Mesothelial cell of epicardium (in vitro differentiated cells): ENCODE data around the gene COQ6. TPM values are rescaled to one million over a fixed set of nuclear protein-coding genes. Genes with fewer than 3 reads are reported as not detected.

Experiments used
- DNase-seq, 2 experiments: peaks; one replicate each; pipeline ENCODE4 v3.0.0; 2021; ENCODE audit warnings: low spot score in 2 of 2; ENCODE audit not compliant: unreplicated experiment in 2 of 2
- H3K27ac Mint-ChIP-seq: 2 replicates; pipeline ENCODE4 v1.8.0; 2021; ENCODE audit warnings: mixed read lengths
- H3K27me3 Mint-ChIP-seq: 2 replicates; pipeline ENCODE4 v1.8.0; 2021; ENCODE audit warnings: low read depth, mixed read lengths
- H3K36me3 Mint-ChIP-seq: 2 replicates; pipeline ENCODE4 v1.8.0; 2021; ENCODE audit warnings: mixed read lengths
- H3K4me1 Mint-ChIP-seq: 2 replicates; pipeline ENCODE4 v1.8.0; 2021; ENCODE audit warnings: mixed read lengths
- H3K4me3 Mint-ChIP-seq: 2 replicates; pipeline ENCODE4 v1.8.0; 2021; ENCODE audit warnings: mild to moderate bottlenecking, moderate library complexity, mixed read lengths
- H3K9me3 Mint-ChIP-seq: 2 replicates; pipeline ENCODE4 v1.8.0; 2021; ENCODE audit warnings: mixed read lengths
- total RNA-seq: library from RNA; stranded (reverse); gene quantifications from 3 replicates; pipeline ENCODE4 v1.2.1, GENCODE V29; 2021
- TF ChIP-seq, protein P1 (sequence below): fragments of 200-600 bp; sonication (generic); IDR thresholded peaks from one replicate; pipeline ENCODE4 v1.5.0; 2021; ENCODE audit warnings: antibody characterized with exemption; ENCODE audit not compliant: unreplicated experiment

The COQ6 gene
- total RNA-seq, 1 donor from 2014 or later, result 23.9 TPM

GRCh38 chr14:73944432-73945158 is 5.5 kb upstream of the COQ6 start:
- Mint-ChIP-seq H3K27ac (no peak overlapping the region), H3K36me3 (peaks cover 18% of the 10 kb centered on the region), H3K9me3 (no peaks in the 10 kb centered on the region), H3K4me3 (no peak overlapping the region), H3K27me3 (no peaks in the 10 kb centered on the region), H3K4me1 (peaks cover under 1% of the 10 kb centered on the region)
- DNase-seq, result no peak
- TF ChIP-seq, protein P1, sequence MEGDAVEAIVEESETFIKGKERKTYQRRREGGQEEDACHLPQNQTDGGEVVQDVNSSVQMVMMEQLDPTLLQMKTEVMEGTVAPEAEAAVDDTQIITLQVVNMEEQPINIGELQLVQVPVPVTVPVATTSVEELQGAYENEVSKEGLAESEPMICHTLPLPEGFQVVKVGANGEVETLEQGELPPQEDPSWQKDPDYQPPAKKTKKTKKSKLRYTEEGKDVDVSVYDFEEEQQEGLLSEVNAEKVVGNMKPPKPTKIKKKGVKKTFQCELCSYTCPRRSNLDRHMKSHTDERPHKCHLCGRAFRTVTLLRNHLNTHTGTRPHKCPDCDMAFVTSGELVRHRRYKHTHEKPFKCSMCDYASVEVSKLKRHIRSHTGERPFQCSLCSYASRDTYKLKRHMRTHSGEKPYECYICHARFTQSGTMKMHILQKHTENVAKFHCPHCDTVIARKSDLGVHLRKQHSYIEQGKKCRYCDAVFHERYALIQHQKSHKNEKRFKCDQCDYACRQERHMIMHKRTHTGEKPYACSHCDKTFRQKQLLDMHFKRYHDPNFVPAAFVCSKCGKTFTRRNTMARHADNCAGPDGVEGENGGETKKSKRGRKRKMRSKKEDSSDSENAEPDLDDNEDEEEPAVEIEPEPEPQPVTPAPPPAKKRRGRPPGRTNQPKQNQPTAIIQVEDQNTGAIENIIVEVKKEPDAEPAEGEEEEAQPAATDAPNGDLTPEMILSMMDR, result no peak

GRCh38 chr14:73945159-73945670 is 4.9 kb upstream of the COQ6 start:
- Mint-ChIP-seq H3K27ac (no peak overlapping the region), H3K36me3 (peaks cover 18% of the 10 kb centered on the region), H3K4me1 (peaks cover 4% of the 10 kb centered on the region), H3K27me3 (no peaks in the 10 kb centered on the region), H3K9me3 (no peaks in the 10 kb centered on the region), H3K4me3 (no peak overlapping the region)
- no peak for DNase-seq
- TF ChIP-seq, protein P1, result no peak

DNA sequence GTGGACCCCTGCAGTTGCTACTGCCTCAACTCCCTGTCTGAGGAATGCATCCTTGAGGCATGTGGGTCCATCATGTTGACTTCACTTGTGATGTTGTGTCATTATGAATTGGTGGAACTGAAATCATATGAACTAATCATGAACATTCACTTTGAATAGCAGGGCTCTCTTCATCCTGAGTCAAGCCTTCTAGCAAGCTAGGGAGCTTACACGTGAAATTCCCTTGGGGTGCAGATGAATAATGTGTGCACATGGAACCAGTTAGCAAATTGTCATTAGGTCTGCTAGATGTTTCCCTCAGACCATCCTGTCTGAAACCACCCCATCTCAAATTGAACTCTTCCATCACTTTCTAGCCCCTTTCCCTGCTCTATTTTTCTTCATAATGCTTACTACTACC is 3.6 kb downstream of the COQ6 start:
- peaks cover 13% of the 10 kb centered on the region for H3K4me1 Mint-ChIP-seq
- no peaks in the 10 kb centered on the region for H3K27me3 Mint-ChIP-seq
- no peak for DNase-seq
- H3K27ac Mint-ChIP-seq, result no peak overlapping the region
- no peak overlapping the region for H3K4me3 Mint-ChIP-seq
- no peaks in the 10 kb centered on the region for H3K9me3 Mint-ChIP-seq
- TF ChIP-seq, protein P1, result no peak
- peaks cover 21% of the 10 kb centered on the region for H3K36me3 Mint-ChIP-seq

DNA sequence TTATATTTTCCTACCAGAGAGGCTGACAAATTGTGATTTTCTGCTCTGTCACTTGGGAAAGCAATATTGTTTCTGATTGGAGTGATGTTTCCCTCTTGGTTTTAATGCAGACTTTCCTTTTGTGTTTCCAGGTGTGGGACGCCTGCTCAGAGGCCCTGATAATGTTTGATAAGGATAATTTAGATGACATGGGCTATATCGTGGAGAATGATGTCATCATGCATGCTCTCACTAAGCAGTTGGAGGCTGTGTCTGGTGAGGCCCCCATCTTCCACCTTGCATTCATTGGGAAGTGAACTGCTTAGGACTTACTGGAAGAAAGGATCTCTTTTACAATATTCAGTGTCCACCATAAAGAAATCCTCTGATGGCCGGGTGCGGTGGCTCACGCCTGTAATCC is 5.6 kb downstream of the COQ6 start:
- H3K36me3 Mint-ChIP-seq, result peaks cover 28% of the 10 kb centered on the region
- no peak overlapping the region for H3K27ac Mint-ChIP-seq
- peaks cover 5% of the 10 kb centered on the region for H3K4me1 Mint-ChIP-seq
- H3K27me3 Mint-ChIP-seq, result no peaks in the 10 kb centered on the region
- DNase-seq, result no peak
- TF ChIP-seq, protein P1, result no peak
- no peaks in the 10 kb centered on the region for H3K9me3 Mint-ChIP-seq
- no peak overlapping the region for H3K4me3 Mint-ChIP-seq

DNA sequence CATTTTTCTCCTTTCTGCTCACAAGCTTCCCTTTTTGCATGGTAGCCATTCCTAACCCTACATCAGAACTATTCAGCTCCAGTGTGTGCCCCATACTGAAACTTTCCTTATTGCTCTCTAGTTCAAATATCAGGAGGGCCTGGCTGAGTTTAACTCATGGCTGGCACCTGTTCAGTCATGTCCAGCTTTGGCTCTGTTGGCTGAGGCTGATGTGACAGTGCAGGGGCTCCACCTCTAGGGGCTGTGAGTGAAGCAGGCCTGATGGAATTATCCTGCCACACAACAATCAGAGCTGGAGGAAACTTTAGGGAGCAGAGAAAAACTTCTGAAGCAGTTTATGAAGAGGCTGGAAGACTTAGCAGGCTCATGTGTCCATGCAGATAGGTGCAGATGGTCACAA is 8.5 kb downstream of the COQ6 start:
- Mint-ChIP-seq H3K4me1 (no peaks in the 10 kb centered on the region), H3K9me3 (no peaks in the 10 kb centered on the region), H3K4me3 (no peak overlapping the region), H3K27ac (no peak overlapping the region), H3K27me3 (no peaks in the 10 kb centered on the region), H3K36me3 (peaks cover 38% of the 10 kb centered on the region)
- DNase-seq, result no peak
- TF ChIP-seq, protein P1, result no peak
